ENCODE data around the gene TKFC.
"Not testable (repeated sequence)": the region's sequence is repeated elsewhere in the genome, so short reads cannot be mapped to it uniquely, and the experiment has no call there.

TKFC gene

DNA sequence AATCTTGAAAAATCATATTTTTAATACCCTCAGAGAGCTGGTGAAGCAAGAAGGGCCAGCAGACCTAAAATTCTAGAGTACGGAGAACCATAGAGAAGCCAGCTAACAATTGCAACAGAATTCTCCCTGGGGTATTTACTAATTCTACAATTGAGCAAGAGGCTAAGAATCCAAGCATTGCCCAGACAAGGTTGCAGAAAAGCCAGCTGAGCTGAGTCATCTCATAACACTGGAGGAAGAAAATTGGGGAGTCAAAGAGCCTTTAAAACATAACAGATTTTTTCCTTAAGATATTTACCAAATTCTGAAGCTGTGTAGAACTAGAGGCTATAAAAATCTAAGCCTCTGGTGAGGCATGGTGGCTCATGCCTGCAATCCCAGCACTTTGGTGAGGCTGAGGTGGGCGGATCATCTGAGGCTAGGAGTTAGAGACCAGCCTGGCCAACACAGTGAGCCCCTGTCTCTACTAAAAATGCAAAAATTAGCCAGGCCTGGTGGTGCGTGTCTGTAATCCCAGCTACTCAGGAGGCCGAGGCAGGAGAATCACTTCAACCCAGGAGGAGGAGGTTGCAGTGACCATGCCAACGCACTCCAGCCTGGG is 45.8 kb downstream of the TKFC start:
- H3K9me3 Mint-ChIP-seq: peaks cover 3% of the 10 kb centered on the region
- H3K36me3 Mint-ChIP-seq (ENCODE audit: low read depth): peaks cover 41% of the 10 kb centered on the region
- H3K4me1 Mint-ChIP-seq: peaks cover 5% of the 10 kb centered on the region
- TF ChIP-seq CTCF (IDR thresholded peaks at IDR 0.05; ENCODE audit: unreplicated experiment in 3 of 3): no peak
- H3K4me3 Mint-ChIP-seq: no peak overlapping the region
- no peaks in the 10 kb centered on the region for H3K27me3 Mint-ChIP-seq (ENCODE audit: low read depth)
- peak overlapping the region in 1 of 3 experiments; percentile 50 for H3K27ac Mint-ChIP-seq

DNA sequence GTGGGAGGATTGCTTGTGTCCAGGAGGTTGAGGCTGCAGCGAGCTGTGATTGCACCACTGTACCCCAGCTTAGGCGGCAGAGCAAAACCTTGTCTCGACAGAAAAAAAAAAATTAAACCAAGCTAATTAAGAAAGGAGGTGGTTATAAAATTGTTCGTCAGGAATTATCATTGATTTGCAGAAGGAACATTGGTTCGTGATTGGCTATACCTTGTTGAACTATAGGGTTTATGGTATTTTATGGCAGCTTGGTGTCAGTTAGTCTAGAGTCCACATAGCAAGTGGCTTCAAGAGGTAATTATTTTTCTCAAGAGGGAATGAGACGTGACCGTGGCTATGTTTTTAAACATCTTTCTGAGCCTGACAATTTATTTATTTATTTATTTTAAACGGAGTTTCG is 47.9 kb downstream of the TKFC start:
- no peaks in the 10 kb centered on the region for H3K27me3 Mint-ChIP-seq (ENCODE audit: low read depth)
- no peak for TF ChIP-seq CTCF (IDR thresholded peaks at IDR 0.05; ENCODE audit: unreplicated experiment in 3 of 3)
- no peak overlapping the region for H3K4me3 Mint-ChIP-seq
- no peaks in the 10 kb centered on the region for H3K9me3 Mint-ChIP-seq
- peaks cover 21% of the 10 kb centered on the region for H3K36me3 Mint-ChIP-seq (ENCODE audit: low read depth)
- H3K4me1 Mint-ChIP-seq: peaks cover 5% of the 10 kb centered on the region
- no peak overlapping the region for H3K27ac Mint-ChIP-seq

- H3K36me3 Mint-ChIP-seq (ENCODE audit: low read depth); H3K4me3 Mint-ChIP-seq; H3K27me3 Mint-ChIP-seq (ENCODE audit: low read depth); H3K4me1 Mint-ChIP-seq; H3K27ac Mint-ChIP-seq; H3K9me3 Mint-ChIP-seq: not testable (repeated sequence)
Observed at GRCh38 chr11:61383859-61384258, 50.8 kb downstream of the TKFC start.

DNA sequence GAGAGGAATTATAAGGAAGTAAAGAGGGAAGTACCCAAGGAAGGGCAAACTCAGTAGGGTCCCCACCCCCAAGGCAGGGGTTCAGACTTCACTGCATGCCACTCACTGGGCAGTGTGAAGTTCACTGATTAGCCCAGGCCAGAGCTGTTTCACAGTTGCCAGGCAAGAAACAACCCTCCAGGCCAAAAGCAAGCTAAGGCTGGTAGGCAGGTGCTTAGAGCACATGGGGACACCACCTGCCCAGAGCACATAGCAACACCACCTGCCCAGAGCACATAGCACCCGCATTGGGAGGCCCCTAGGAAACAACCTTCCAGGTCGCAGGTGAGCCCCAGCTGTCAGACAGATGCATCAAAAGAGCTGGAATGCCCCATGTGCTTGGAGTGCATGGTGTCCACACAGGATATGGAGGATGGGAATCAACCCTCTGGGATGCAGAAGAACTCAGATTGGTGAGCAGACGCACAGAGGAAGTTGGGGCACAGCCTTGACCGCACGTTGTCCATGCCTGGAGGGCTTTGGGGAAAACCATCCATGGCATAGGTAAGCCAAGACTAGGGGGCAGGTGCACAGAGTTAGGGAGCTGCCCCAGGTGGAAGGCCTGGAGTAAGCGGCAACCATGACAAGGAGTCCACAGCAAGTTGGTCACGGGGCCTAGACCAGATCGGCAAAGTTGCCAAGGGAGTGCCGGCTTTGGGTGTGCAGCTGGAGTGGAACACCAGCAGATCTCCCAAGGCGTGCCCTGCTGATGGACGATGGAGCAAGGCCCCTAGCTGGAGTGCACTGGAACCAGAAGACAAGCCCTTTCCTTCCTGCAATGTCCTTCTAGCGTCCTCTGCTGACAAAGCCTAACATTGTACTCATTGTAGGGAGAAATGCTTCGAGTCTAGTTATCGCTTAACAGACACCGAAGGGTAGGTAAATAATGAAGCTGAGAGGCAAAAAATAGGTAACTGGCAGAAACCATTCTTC is 51.5 kb downstream of the TKFC start:
- H3K4me3 Mint-ChIP-seq: no peak overlapping the region
- H3K4me1 Mint-ChIP-seq: no peaks in the 10 kb centered on the region
- H3K36me3 Mint-ChIP-seq (ENCODE audit: low read depth): peaks cover 5% of the 10 kb centered on the region
- TF ChIP-seq CTCF (IDR thresholded peaks at IDR 0.05; ENCODE audit: unreplicated experiment in 3 of 3): no peak
- H3K27me3 Mint-ChIP-seq (ENCODE audit: low read depth): no peaks in the 10 kb centered on the region
- no peaks in the 10 kb centered on the region for H3K9me3 Mint-ChIP-seq
- no peak overlapping the region for H3K27ac Mint-ChIP-seq

DNA sequence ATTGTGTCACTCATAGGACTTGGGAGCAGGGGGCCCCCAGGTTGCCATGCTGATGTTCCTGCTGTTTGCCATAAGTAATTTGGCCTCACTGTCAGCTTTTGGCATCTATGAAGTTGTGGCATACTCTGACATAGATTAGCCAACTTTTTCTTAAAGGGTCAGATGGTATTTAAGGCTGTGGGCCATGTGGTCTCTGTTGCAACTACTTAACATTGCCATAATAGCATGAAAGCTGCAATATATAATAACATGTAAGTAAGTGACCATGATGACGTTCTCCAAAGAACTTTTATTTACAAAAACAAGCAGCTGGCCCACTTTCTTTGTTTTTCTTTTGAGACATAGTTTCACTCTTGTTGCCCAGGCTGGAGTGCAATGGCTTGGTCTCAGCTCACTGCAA is 57.1 kb downstream of the TKFC start:
- Mint-ChIP-seq H3K36me3 (ENCODE audit: low read depth) (peaks cover 15% of the 10 kb centered on the region), H3K4me3 (peak overlapping the region; percentile 13 to 64 (median 64)), H3K27ac (no peak overlapping the region), H3K27me3 (ENCODE audit: low read depth) (no peaks in the 10 kb centered on the region), H3K4me1 (peaks cover 21% of the 10 kb centered on the region), H3K9me3 (peaks cover 4% of the 10 kb centered on the region)
- no peak for TF ChIP-seq CTCF (IDR thresholded peaks at IDR 0.05; ENCODE audit: unreplicated experiment in 3 of 3)

DNA sequence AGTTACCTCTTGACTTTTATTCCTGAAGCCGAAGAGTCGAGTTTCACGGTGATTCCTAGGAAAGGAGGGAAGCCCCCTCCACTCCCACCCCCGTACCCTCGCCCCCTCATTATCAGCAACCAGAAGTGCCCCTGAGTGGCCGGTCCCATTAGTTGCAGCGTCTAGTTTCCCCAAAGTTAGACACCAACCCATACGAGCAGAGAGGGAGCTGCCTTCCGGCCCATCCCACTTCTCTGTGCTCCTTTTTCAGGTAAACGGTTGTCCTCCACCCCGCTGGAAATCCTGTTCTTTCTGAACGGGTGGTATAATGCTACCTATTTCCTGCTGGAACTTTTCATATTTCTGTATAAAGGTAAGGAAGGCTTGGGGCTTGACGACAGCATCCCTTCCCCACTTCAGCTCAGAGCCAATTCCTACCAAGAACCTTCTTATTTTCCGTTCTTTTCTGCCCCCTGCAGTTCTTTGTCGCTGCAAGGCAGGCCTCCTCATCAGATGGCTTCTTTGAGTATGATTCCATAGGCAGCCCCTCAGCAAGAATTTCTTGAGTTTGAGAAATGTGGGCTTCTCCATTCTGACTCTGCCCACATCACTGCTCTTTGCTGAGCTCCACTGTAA is 60.1 kb downstream of the TKFC start:
- Mint-ChIP-seq H3K9me3 (peaks cover 4% of the 10 kb centered on the region), H3K4me3 (peak overlapping the region; percentile 93 to 96 (median 96)), H3K36me3 (ENCODE audit: low read depth) (peaks cover 38% of the 10 kb centered on the region), H3K4me1 (peaks cover 21% of the 10 kb centered on the region), H3K27me3 (ENCODE audit: low read depth) (no peaks in the 10 kb centered on the region), H3K27ac (peak overlapping the region; percentile 82 to 94 (median 92))
- TF ChIP-seq CTCF (IDR thresholded peaks at IDR 0.05; ENCODE audit: unreplicated experiment in 3 of 3): peak in 2 of 3 experiments; percentile 8 to 30

Data from nephron (organoid).